Naive thymus-derived CD4-positive, alpha-beta T cell (primary cell): Measurements from ENCODE around the gene E2F3. TPM values are rescaled to one million over a fixed set of nuclear protein-coding genes. Genes with fewer than 3 reads are reported as not detected.
A peak's percentile ranks its signal among the peaks of the same experiment; 100 is the strongest.

Source experiments
- ATAC-seq: fragments of 150-1000 bp; cut with Tn5 transposase; 2 replicates; pipeline ENCODE4 v1.10.0; 2021; ENCODE audit warnings: mild to moderate bottlenecking, moderate library complexity
- CTCF ChIA-PET: fragments of 350-600 bp; sonication (Branson Sonifier 250); formaldehyde crosslinking; loops from one replicate; lab custom pipeline; 2021; ENCODE audit warnings: antibody characterized with exemption; lab: Charles Lee
- POLR2A ChIA-PET: fragments of 350-600 bp; sonication (Branson Sonifier 250); formaldehyde crosslinking; loops from one replicate; lab custom pipeline; 2021; ENCODE audit warnings: antibody characterized with exemption, inconsistent platforms; lab: Charles Lee
- DNase-seq, 9 donors: peaks; one replicate each; pipeline versions ENCODE4 v3.0.0 to v3.0.0-alpha.2; 2020 to 2022; ENCODE audit warnings: mixed read lengths in 1 of 9
- H3K27ac ChIP-seq: one replicate; pipeline ENCODE4 v1.7.0; 2013; ENCODE audit warnings: mild to moderate bottlenecking, low read depth, low read length, moderate library complexity
- H3K27me3 ChIP-seq, 2 donors: one replicate each; pipeline ENCODE4 v1.7.0; 2013; ENCODE audit warnings: low read length in 2 of 2, mild to moderate bottlenecking in 2 of 2, moderate library complexity in 2 of 2; ENCODE audit not compliant: control insufficient read depth in 2 of 2, insufficient read depth in 2 of 2
- H3K36me3 ChIP-seq, 3 experiments: 1 replicate in 2 of 3; 2 replicates in 1 of 3; pipeline ENCODE4 v1.7.0; 2013; ENCODE audit warnings: low read length in 3 of 3, mild to moderate bottlenecking in 3 of 3, moderate library complexity in 1 of 3; ENCODE audit not compliant: insufficient read depth in 3 of 3, control insufficient read depth in 2 of 3
- H3K4me1 ChIP-seq, 2 donors: one replicate each; pipeline ENCODE4 v1.7.0; 2013; ENCODE audit warnings: low read length in 2 of 2, mild to moderate bottlenecking in 2 of 2, moderate library complexity in 1 of 2; ENCODE audit not compliant: control insufficient read depth in 2 of 2, insufficient read depth in 2 of 2
- H3K4me3 ChIP-seq: 2 replicates; pipeline ENCODE4 v1.7.0; 2013; ENCODE audit warnings: mild to moderate bottlenecking, low read length
- H3K9me3 ChIP-seq, 3 experiments: 1 replicate in 2 of 3; 2 replicates in 1 of 3; pipeline ENCODE4 v1.7.0; 2013; ENCODE audit warnings: low read length in 3 of 3; ENCODE audit not compliant: control insufficient read depth in 2 of 3
- H3K27ac Mint-ChIP-seq, 9 donors: one replicate each; pipeline ENCODE4 v1.8.0; 2020 to 2022; ENCODE audit warnings: mixed read lengths in 9 of 9, mild to moderate bottlenecking in 8 of 9, moderate library complexity in 5 of 9, inconsistent platforms in 2 of 9
- H3K27me3 Mint-ChIP-seq, 5 donors: one replicate each; pipeline ENCODE4 v1.8.0; 2021 to 2022; ENCODE audit warnings: mixed read lengths in 5 of 5, mild to moderate bottlenecking in 1 of 5
- H3K36me3 Mint-ChIP-seq, 5 donors: one replicate each; pipeline ENCODE4 v1.8.0; 2020 to 2022; ENCODE audit warnings: mixed read lengths in 5 of 5, mild to moderate bottlenecking in 3 of 5, inconsistent platforms in 1 of 5
- H3K4me1 Mint-ChIP-seq, 7 donors: one replicate each; pipeline ENCODE4 v1.8.0; 2020 to 2022; ENCODE audit warnings: mixed read lengths in 7 of 7, mild to moderate bottlenecking in 3 of 7, inconsistent platforms in 1 of 7
- H3K4me3 Mint-ChIP-seq, 10 donors: one replicate each; pipeline ENCODE4 v1.8.0; 2020 to 2022; ENCODE audit warnings: mild to moderate bottlenecking in 10 of 10, mixed read lengths in 10 of 10, moderate library complexity in 6 of 10, inconsistent platforms in 2 of 10
- H3K9me3 Mint-ChIP-seq, 11 donors: one replicate each; pipeline ENCODE4 v1.8.0; 2020 to 2022; ENCODE audit warnings: mixed read lengths in 11 of 11, mild to moderate bottlenecking in 4 of 11, inconsistent platforms in 1 of 11, moderate library complexity in 1 of 11
- intact Hi-C, 2 donors: fragments of 100-400 bp; cut with micrococcal nuclease; formaldehyde crosslinking; loops; one replicate each; pipeline ENCODE4 v1.15.1; 2023
- polyA plus RNA-seq, 2 donors: library from polyadenylated mRNA; unstranded; fragments of 300-500 nt; fragmentation: Illumina TruSeq; gene quantifications; one replicate each; pipeline ENCODE4 v1.2.3, GENCODE V29; 2021
- total RNA-seq, 6 experiments: library from RNA in 5 of 6; stranded (reverse) in 5 of 6; gene quantifications; 1 replicate in 5 of 6; 2 replicates in 1 of 6; pipeline ENCODE4 v1.2.3 and lab custom pipeline; 2021 to 2026

Gene E2F3
- total and polyA plus RNA-seq, 7 experiments from 2014 or later: 3.0 to 39.2 (median 10.6) TPM

GRCh38 chr6:20389066-20389465 lies 12.6 kb upstream of the E2F3 start:
- Histone ChIP-seq H3K27me3 (no peaks in the 10 kb centered on the region), H3K9me3 (no peaks in the 10 kb centered on the region), H3K27ac (no peak overlapping the region), H3K36me3 (no peaks in the 10 kb centered on the region), H3K4me3 (no peak overlapping the region), H3K4me1 (no peaks in the 10 kb centered on the region)
- Mint-ChIP-seq H3K27ac (no peak overlapping the region), H3K36me3 (peaks cover 0 to 4% (median 3%) of the 10 kb centered on the region in 5 donors), H3K4me3 (no peak overlapping the region), H3K27me3 (peaks cover 0 to 8% (median 0%) of the 10 kb centered on the region in 5 donors), H3K4me1 (peaks cover 2 to 20% (median 10%) of the 10 kb centered on the region in 7 donors), H3K9me3 (peaks cover 0 to 6% (median 0%) of the 10 kb centered on the region in 11 donors)
- POLR2A ChIA-PET: interaction anchor here (0.7 to 1.5 kb wide), 4 partner anchors 8 to 155 kb away, joined by 3 to 11 read pairs (median 4); no protein-coding TSS in a partner anchor
- CTCF ChIA-PET: interaction anchor here (0.7 to 1.4 kb wide), 4 partner anchors 10 to 38 kb away, joined by 3 to 6 read pairs (median 4); no protein-coding TSS in a partner anchor
- intact Hi-C loops: no loop called here
- no peak for DNase-seq
- no peak for ATAC-seq

GRCh38 chr6:20393297-20393696 lies 8.4 kb upstream of the E2F3 start:
- H3K4me3 Mint-ChIP-seq: no peak overlapping the region
- Histone ChIP-seq H3K27me3 (no peaks in the 10 kb centered on the region), H3K27ac (no peak overlapping the region), H3K4me1 (peaks cover 0 to 4% of the 10 kb centered on the region in 2 donors), H3K36me3 (no peaks in the 10 kb centered on the region), H3K9me3 (no peaks in the 10 kb centered on the region), H3K4me3 (no peak overlapping the region)
- no peak for DNase-seq
- ChIA-PET CTCF (interaction anchor here (1.4 kb wide), 1 partner anchor 27 kb away, joined by 3 read pairs; no protein-coding TSS in a partner anchor), POLR2A (interaction anchor here (1.7 kb wide), 1 partner anchor 74 kb away, joined by 7 read pairs; no protein-coding TSS in a partner anchor)
- peaks cover 0 to 3% (median 3%) of the 10 kb centered on the region in 5 donors for H3K36me3 Mint-ChIP-seq
- peaks cover 0 to 8% (median 0%) of the 10 kb centered on the region in 5 donors for H3K27me3 Mint-ChIP-seq
- ATAC-seq: no peak
- peak overlapping the region in 1 of 9 donors; percentile 25 for H3K27ac Mint-ChIP-seq
- peaks cover 3 to 16% (median 11%) of the 10 kb centered on the region in 7 donors for H3K4me1 Mint-ChIP-seq
- intact Hi-C loops: no loop called here
- peaks cover 0 to 7% (median 0%) of the 10 kb centered on the region in 11 donors for H3K9me3 Mint-ChIP-seq

GRCh38 chr6:20399518-20399917 lies 2.2 kb upstream of the E2F3 start:
- Histone ChIP-seq H3K4me1 (peaks cover under 1 to 21% of the 10 kb centered on the region in 2 donors), H3K36me3 (no peaks in the 10 kb centered on the region), H3K4me3 (no peak overlapping the region), H3K9me3 (no peaks in the 10 kb centered on the region), H3K27me3 (no peaks in the 10 kb centered on the region), H3K27ac (no peak overlapping the region)
- POLR2A ChIA-PET: interaction anchor here (0.6 to 4.4 kb wide), 9 partner anchors 14 to 80 kb away, joined by 3 to 54 read pairs (median 4); no protein-coding TSS in a partner anchor
- no peak for ATAC-seq
- peaks cover 0 to 3% (median 0%) of the 10 kb centered on the region in 5 donors for H3K27me3 Mint-ChIP-seq
- peak overlapping the region in 1 of 9 donors; percentile 78 for H3K27ac Mint-ChIP-seq
- intact Hi-C loops: no loop called here
- H3K4me3 Mint-ChIP-seq: peak overlapping the region in 2 of 10 donors; percentile 1 to 34
- H3K36me3 Mint-ChIP-seq: peaks cover 0 to 7% (median 0%) of the 10 kb centered on the region in 5 donors
- DNase-seq: no peak
- CTCF ChIA-PET: interaction anchor here (0.9 to 1.3 kb wide), 3 partner anchors 19 to 80 kb away, joined by 3 to 4 read pairs (median 3); no protein-coding TSS in a partner anchor
- peaks cover 11 to 35% (median 23%) of the 10 kb centered on the region in 7 donors for H3K4me1 Mint-ChIP-seq
- peaks cover 0 to 3% (median 0%) of the 10 kb centered on the region in 11 donors for H3K9me3 Mint-ChIP-seq

GRCh38 chr6:20400456-20401204 lies 1.0 kb upstream of the E2F3 start:
- Histone ChIP-seq H3K27me3 (no peaks in the 10 kb centered on the region), H3K4me1 (peaks cover 4 to 21% of the 10 kb centered on the region in 2 donors), H3K27ac (peak overlapping the region; percentile 23), H3K9me3 (no peaks in the 10 kb centered on the region), H3K4me3 (peak overlapping the region; percentile 89), H3K36me3 (no peaks in the 10 kb centered on the region)
- ChIA-PET POLR2A (interaction anchor here (1.3 to 4.4 kb wide), 6 partner anchors 15 to 81 kb away, joined by 3 to 54 read pairs (median 5); no protein-coding TSS in a partner anchor), CTCF (interaction anchor here (0.7 to 1.1 kb wide), 2 partner anchors 12 to 34 kb away, joined by 3 read pairs; no protein-coding TSS in a partner anchor)
- Mint-ChIP-seq H3K27ac (peak overlapping the region; percentile 74 to 95 (median 83)), H3K36me3 (peaks cover 0 to 11% (median 0%) of the 10 kb centered on the region in 5 donors), H3K9me3 (peaks cover 0 to 3% (median 0%) of the 10 kb centered on the region in 11 donors), H3K4me3 (peak overlapping the region; percentile 86 to 98 (median 93)), H3K27me3 (peaks cover 0 to 3% (median 0%) of the 10 kb centered on the region in 5 donors), H3K4me1 (peaks cover 16 to 43% (median 30%) of the 10 kb centered on the region in 7 donors)
- ATAC-seq (no peak), DNase-seq (peak in 7 of 9 donors; percentile 10 to 37 (median 25))
- intact Hi-C loops: loop anchor here (1.0 to 10.0 kb wide), 11 partner anchors 13 to 1188 kb away; partner anchors contain the start of genes CDKAL1 (in 2 of the 2) and MBOAT1 (in 1 of the 2)

- H3K4me3 Mint-ChIP-seq: peak overlapping the region; percentile 86 to 98 (median 93)
- H3K4me1 Mint-ChIP-seq: peaks cover 20 to 56% (median 39%) of the 10 kb centered on the region in 7 donors
- H3K27me3 ChIP-seq: no peaks in the 10 kb centered on the region
- H3K9me3 ChIP-seq: no peaks in the 10 kb centered on the region
- peak overlapping the region; percentile 68 for H3K4me3 ChIP-seq
- peaks cover 0 to 3% (median 0%) of the 10 kb centered on the region in 11 donors for H3K9me3 Mint-ChIP-seq
- peaks cover 0 to 17% (median 0%) of the 10 kb centered on the region in 5 donors for H3K36me3 Mint-ChIP-seq
- CTCF ChIA-PET: no interaction called here
- H3K27ac ChIP-seq: peak overlapping the region; percentile 75
- DNase-seq (no peak), ATAC-seq (no peak)
- H3K36me3 ChIP-seq: no peaks in the 10 kb centered on the region
- H3K27me3 Mint-ChIP-seq: peaks cover 0 to 3% (median 0%) of the 10 kb centered on the region in 5 donors
- peak overlapping the region; percentile 74 to 95 (median 83) for H3K27ac Mint-ChIP-seq
- intact Hi-C loops: loop anchor here (5.0 to 10.0 kb wide), 3 partner anchors 50 to 310 kb away; no protein-coding TSS in a partner anchor
- POLR2A ChIA-PET: interaction anchor here (4.4 kb wide), 1 partner anchor 35 kb away, joined by 54 read pairs; no protein-coding TSS in a partner anchor
- H3K4me1 ChIP-seq: peaks cover 4 to 33% of the 10 kb centered on the region in 2 donors
These were observed 338 bp downstream of the E2F3 start for GRCh38 chr6:20402092-20402341.
